MM.1S (cell line): ENCODE results near the gene XPO5.

Experiments used
- CTCF ChIP-seq: fragments of 300-600 bp; sonication (generic); IDR thresholded peaks from 2 replicates; pipeline ENCODE4 v1.5.1; 2016; ENCODE audit warnings: antibody characterized with exemption, low read length, mixed read lengths
- EZH2 ChIP-seq: fragments of 300-600 bp; sonication (generic); optimal IDR thresholded peaks from 2 replicates; pipeline ENCODE3; 2017; ENCODE audit warnings: low read depth, mild to moderate bottlenecking, antibody characterized with exemption, low read length, mixed read lengths

GRCh38 chr6:43499028-43499815 lies 76.6 kb downstream of the XPO5 start:
- TF ChIP-seq EZH2: no peak
- TF ChIP-seq CTCF: no peak
